ENCODE data around the gene FUS.
"Not testable (repeated sequence)": the region's sequence is repeated elsewhere in the genome, so short reads cannot be mapped to it uniquely, and the experiment has no call there.

Gene FUS

DNA sequence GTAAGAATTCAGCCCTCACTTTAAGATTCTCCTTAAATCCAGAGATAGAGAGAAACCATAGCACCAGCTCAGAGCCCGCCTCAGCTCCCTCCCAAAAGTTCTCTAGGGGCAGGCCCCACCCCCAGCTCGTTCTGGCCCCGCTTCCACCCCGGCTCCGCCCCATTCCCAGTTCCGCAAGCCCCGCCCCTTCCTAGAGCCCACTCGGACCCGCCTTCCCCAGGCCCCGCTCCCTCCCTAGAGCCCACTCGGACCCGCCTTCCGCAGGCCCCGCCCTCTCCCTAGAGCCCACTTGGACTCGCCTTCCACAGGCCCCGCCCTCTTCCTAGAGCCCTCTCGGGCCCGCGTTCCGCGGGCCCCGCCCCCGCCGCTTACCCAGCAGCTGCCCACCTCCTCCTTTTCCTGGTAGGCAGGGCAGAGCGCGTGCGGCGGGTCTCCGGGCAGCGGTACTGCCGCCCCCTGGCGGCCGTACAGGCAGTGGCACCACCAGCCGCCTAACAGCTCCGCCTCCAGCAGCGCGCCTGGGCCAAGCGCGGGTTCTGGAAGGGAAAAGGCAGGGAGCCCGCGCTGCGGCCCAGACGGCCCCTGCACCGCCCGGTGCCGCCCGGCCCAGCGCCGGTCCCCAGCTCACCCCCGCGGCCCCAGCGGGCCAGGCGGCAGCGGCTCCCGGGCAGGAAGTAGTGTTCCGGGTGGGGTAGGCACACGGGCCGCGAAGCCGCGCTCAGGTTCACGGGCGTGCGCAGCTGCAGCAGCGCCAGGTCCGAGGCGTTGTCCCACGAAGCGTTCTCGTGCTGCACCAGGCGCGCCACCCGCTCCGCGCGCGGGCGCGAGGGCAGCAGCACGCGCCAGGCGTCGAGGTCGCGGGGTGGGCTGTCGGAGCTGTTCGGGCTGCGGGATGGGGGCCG, 37.6 kb upstream of the FUS start:
- DNase-seq (ENCODE audit: extremely low spot score), result peak; percentile 100
- TF ChIP-seq HDGF (IDR thresholded peaks at IDR 0.05; ENCODE audit: borderline replicate concordance), result peak; percentile 92; the same call in 1 of the 2 replicates
- 0 out of 2 replicates have a peak, but pooled peaks have one; percentile 40 for TF ChIP-seq LEF1 (IDR thresholded peaks at IDR 0.05; ENCODE audit: borderline replicate concordance)
- TF ChIP-seq FOXM1 (IDR thresholded peaks at IDR 0.05; ENCODE audit: borderline replicate concordance), result 0 out of 2 replicates have a peak, but pooled peaks have one; percentile 23
- no peak for TF ChIP-seq BHLHE40 (IDR thresholded peaks at IDR 0.05; ENCODE audit: borderline replicate concordance)
- TF ChIP-seq SUZ12 (IDR thresholded peaks at IDR 0.05), result no peak
- ChIA-PET POLR2A (interaction anchor here (0.7 to 3.9 kb wide), 14 partner anchors 10 to 112 kb away, joined by 3 to 44 read pairs (median 4); partner anchors contain the start of genes FUS, KAT8, ZNF646 and ZNF668), CTCF (interaction anchor here (0.6 to 1.9 kb wide), 16 partner anchors 15 to 311 kb away, joined by 3 to 10 read pairs (median 4); partner anchors contain the start of genes FUS, HSD3B7, KAT8 and VKORC1)

DNA sequence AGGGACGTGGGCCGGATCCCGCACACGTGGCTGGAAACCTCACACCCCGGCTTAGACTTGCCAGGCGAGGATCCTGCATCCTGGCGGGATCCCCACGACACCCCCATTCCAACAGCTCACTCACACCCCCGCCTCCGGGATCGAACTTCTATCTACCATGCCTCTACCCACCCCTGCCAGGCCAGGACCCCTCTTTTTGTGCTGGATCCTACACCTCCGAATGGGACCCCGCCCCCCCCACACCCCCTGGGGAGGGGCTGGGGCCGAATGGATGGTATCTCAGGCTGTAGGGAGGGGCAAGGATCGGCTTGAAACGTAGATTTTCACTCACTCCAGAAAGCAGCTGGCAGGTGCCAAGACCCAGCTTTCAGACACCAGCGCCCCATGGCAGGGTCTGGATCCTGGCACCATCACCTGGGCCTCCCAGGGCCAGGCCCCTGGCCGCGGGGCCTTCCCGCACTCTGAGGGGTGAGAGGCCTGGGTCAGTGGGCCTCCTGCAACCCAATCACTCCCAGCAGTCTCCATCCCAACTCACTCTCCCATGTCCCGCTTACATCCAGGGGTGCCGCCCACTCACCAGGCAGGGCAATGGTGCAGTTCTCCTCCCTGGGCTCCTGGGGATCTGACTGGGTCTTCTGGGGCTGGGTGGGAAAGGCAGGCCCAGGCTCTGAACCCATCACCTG, 36.8 kb upstream of the FUS start:
- TF ChIP-seq NFRKB (IDR thresholded peaks at IDR 0.05), result no peak
- no peak for TF ChIP-seq SP1 (IDR thresholded peaks at IDR 0.05)
- TF ChIP-seq, protein P1, sequence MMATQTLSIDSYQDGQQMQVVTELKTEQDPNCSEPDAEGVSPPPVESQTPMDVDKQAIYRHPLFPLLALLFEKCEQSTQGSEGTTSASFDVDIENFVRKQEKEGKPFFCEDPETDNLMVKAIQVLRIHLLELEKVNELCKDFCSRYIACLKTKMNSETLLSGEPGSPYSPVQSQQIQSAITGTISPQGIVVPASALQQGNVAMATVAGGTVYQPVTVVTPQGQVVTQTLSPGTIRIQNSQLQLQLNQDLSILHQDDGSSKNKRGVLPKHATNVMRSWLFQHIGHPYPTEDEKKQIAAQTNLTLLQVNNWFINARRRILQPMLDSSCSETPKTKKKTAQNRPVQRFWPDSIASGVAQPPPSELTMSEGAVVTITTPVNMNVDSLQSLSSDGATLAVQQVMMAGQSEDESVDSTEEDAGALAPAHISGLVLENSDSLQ (IDR thresholded peaks at IDR 0.05), result no peak
- TF ChIP-seq TARDBP (IDR thresholded peaks at IDR 0.05), result no peak
- TF ChIP-seq FOXA1 (IDR thresholded peaks at IDR 0.05), result no peak
- TF ChIP-seq ZNF384 (IDR thresholded peaks at IDR 0.05), result no peak
- no peak for TF ChIP-seq FOXM1 (IDR thresholded peaks at IDR 0.05; ENCODE audit: borderline replicate concordance)
- TF ChIP-seq L3MBTL2 (conservative IDR thresholded peaks at IDR 0.05), result no peak
- TF ChIP-seq LEF1 (IDR thresholded peaks at IDR 0.05; ENCODE audit: borderline replicate concordance), result no peak
- TF ChIP-seq CTBP1 (IDR thresholded peaks at IDR 0.05; ENCODE audit: borderline replicate concordance), result no peak
- TF ChIP-seq HDGF (IDR thresholded peaks at IDR 0.05; ENCODE audit: borderline replicate concordance), result no peak
- TF ChIP-seq ARNT (IDR thresholded peaks at IDR 0.05), result no peak
- TF ChIP-seq FOXK2 (IDR thresholded peaks at IDR 0.05), result no peak
- TF ChIP-seq BHLHE40 (IDR thresholded peaks at IDR 0.05; ENCODE audit: borderline replicate concordance), result no peak
- no peak for TF ChIP-seq SUZ12 (IDR thresholded peaks at IDR 0.05)
- no peak for TF ChIP-seq ELF4 (IDR thresholded peaks at IDR 0.05)
- no peak for DNase-seq (ENCODE audit: extremely low spot score)
- POLR2A ChIA-PET, result interaction anchor here (1.0 to 3.9 kb wide), 7 partner anchors 14 to 65 kb away, joined by 3 to 44 read pairs (median 10); partner anchors contain the start of genes FUS, KAT8 and VKORC1
- CTCF ChIA-PET, result interaction anchor here (0.6 to 1.9 kb wide), 10 partner anchors 14 to 310 kb away, joined by 3 to 10 read pairs (median 5); partner anchors contain the start of genes KAT8, ZNF646 and ZNF668

DNA sequence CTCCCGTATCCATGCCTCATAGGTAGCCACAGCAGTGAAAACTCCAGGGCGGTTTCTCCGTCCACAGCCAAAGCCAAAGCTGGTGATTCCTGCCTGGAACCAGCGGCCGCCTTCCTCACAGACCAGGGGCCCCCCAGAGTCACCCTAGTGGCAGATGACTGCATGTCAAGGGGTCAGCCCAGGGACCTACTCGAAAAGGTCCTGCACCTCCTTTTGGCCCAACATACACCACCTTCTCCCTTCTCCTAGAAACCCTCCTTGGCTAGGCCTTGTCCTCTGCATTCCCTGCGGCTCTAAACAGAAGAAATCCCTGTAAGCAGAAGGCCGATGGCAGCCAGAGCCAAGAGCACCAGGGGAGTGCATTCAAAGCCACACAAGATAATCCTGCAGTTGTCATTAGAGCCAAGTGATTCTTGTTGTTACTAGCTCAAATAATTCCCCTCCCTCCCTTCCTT, 36.2 kb upstream of the FUS start:
- no peak for TF ChIP-seq NFRKB (IDR thresholded peaks at IDR 0.05)
- no peak for TF ChIP-seq FOXK2 (IDR thresholded peaks at IDR 0.05)
- TF ChIP-seq, protein P1 (IDR thresholded peaks at IDR 0.05), result no peak
- no peak for TF ChIP-seq ELF4 (IDR thresholded peaks at IDR 0.05)
- TF ChIP-seq HDGF (IDR thresholded peaks at IDR 0.05; ENCODE audit: borderline replicate concordance), result no peak
- TF ChIP-seq FOXM1 (IDR thresholded peaks at IDR 0.05; ENCODE audit: borderline replicate concordance), result no peak
- TF ChIP-seq LEF1 (IDR thresholded peaks at IDR 0.05; ENCODE audit: borderline replicate concordance), result no peak
- TF ChIP-seq TARDBP (IDR thresholded peaks at IDR 0.05), result no peak
- ChIA-PET POLR2A (interaction anchor here (1.0 to 3.9 kb wide), 4 partner anchors 14 to 50 kb away, joined by 3 to 44 read pairs (median 12); partner anchors contain the start of genes FUS, KAT8 and VKORC1), CTCF (no interaction called here)
- no peak for DNase-seq (ENCODE audit: extremely low spot score)

DNA sequence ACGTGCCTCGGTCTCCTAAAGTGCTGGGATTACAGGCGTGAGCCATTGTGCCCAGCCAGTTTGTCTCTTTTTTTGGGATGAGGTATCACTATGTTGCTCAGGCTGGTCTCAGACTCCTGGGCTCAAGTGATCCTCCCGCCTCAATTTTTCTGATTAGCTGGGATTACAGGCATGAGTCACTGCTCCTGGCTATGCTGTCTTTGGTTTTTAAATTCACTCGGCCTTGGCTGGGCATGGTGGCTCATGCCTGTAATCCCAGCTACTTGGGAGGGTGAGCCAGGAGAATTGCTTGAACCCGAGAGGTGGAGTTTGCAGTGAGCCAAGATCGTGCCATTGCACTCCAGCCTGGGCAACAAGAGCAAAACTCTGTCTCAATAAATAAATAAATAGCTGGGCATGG, 35.5 kb upstream of the FUS start:
- CTCF ChIA-PET; DNase-seq (ENCODE audit: extremely low spot score): not testable (repeated sequence)
- POLR2A ChIA-PET, result interaction anchor here (1.0 to 3.9 kb wide), 3 partner anchors 27 to 50 kb away, joined by 3 to 44 read pairs (median 15); partner anchors contain the start of genes FUS, KAT8 and VKORC1

DNA sequence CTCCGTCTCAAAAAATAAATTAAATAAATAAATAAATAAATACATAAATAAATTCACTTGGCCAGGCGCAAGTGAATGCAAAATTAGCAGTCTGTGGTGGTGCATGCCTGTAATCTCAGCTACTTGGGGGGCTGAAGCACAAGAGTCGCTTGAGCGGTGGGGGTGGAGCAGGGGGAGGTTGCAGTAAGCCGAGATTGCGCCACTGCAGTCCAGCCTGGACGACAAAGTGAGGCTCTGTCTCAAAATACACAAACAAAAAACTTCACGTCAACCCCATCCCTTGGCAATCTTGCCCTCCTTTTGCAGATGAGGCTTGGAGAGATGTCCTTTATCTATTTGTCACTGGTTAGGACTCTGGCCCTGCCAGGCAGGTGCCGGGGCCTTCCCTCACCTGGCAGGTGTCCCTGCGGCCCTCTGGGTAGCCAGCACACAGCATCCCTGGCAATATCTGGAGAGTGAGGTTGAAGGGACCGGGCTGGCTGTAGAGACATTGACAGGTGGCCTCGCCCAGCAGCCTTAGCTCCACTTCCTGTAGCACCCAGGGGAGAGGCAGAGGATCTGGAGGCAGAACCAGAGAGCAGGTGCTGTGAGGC, 34.4 kb upstream of the FUS start:
- no peak for DNase-seq (ENCODE audit: extremely low spot score)
- POLR2A ChIA-PET, result interaction anchor here (3.5 kb wide), 1 partner anchor 28 kb away, joined by 15 read pairs; the partner anchor contains the start of gene KAT8

More for the DNA sequence above, 34.4 kb upstream of the FUS start:
- no peak for TF ChIP-seq CTBP1 (IDR thresholded peaks at IDR 0.05; ENCODE audit: borderline replicate concordance)
- no peak for TF ChIP-seq FOXK2 (IDR thresholded peaks at IDR 0.05)
- TF ChIP-seq ARNT (IDR thresholded peaks at IDR 0.05), result no peak
- TF ChIP-seq TARDBP (IDR thresholded peaks at IDR 0.05), result no peak
- TF ChIP-seq, protein P1 (IDR thresholded peaks at IDR 0.05), result no peak
- TF ChIP-seq BHLHE40 (IDR thresholded peaks at IDR 0.05; ENCODE audit: borderline replicate concordance), result no peak
- no peak for TF ChIP-seq HDGF (IDR thresholded peaks at IDR 0.05; ENCODE audit: borderline replicate concordance)
- TF ChIP-seq FOXM1 (IDR thresholded peaks at IDR 0.05; ENCODE audit: borderline replicate concordance), result no peak
- TF ChIP-seq ZNF384 (IDR thresholded peaks at IDR 0.05), result no peak
- no peak for TF ChIP-seq FOXA1 (IDR thresholded peaks at IDR 0.05)
- no peak for TF ChIP-seq NFRKB (IDR thresholded peaks at IDR 0.05)
- CTCF ChIA-PET, result no interaction called here
